ENCODE measurements around the gene NTN3.

Gene NTN3

GRCh38 chr16:2486645-2487516 lies 15.8 kb downstream of the NTN3 start:
- Mint-ChIP-seq H3K36me3 (ENCODE audit: low read depth) (no peaks in the 10 kb centered on the region), H3K9me3 (no peaks in the 10 kb centered on the region), H3K4me3 (peak overlapping the region; percentile 60), H3K27ac (peak overlapping the region; percentile 77), H3K4me1 (ENCODE audit: low read depth) (peaks cover 22% of the 10 kb centered on the region), H3K27me3 (no peaks in the 10 kb centered on the region)

GRCh38 chr16:2487517-2487842 lies 16.4 kb downstream of the NTN3 start:
- H3K4me3 Mint-ChIP-seq, result peak overlapping the region; percentile 60
- peaks cover 22% of the 10 kb centered on the region for H3K4me1 Mint-ChIP-seq (ENCODE audit: low read depth)
- H3K27me3 Mint-ChIP-seq, result no peaks in the 10 kb centered on the region
- peak overlapping the region; percentile 77 for H3K27ac Mint-ChIP-seq
- H3K9me3 Mint-ChIP-seq, result no peaks in the 10 kb centered on the region
- no peaks in the 10 kb centered on the region for H3K36me3 Mint-ChIP-seq (ENCODE audit: low read depth)

DNA sequence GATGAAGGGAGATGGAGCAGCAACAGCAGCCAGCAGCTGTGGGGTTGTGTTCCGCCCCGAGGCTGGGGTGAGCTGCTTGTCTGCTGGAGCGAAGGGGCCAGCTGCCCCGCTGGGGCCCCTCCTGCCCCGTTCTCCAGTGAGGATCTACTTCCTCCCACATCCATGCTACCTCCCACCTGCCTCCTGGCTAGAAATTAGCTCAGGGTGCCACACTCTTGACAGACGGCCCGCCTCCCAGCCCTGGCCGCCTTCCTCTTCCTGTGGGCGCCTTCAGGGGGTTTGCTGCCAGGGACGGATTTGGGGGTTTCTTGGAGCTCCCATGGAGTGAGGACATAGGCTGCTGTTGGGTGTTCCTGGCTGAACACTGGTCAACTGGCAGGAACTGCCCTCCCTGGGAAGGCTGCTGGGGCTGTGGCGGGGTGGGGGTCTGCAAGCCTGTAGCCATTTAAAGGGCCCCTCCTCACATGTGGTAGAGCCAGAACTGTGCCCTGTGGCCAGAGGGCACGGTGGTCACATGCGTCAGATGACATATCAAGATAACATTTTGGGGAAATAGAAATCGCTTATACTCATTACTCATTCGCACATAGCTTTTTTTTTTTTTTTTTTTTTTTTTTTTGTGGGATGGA lies 16.9 kb downstream of the NTN3 start:
- Mint-ChIP-seq H3K4me1 (ENCODE audit: low read depth) (peaks cover 22% of the 10 kb centered on the region), H3K27me3 (no peaks in the 10 kb centered on the region), H3K9me3 (no peaks in the 10 kb centered on the region), H3K36me3 (ENCODE audit: low read depth) (no peaks in the 10 kb centered on the region), H3K4me3 (no peak overlapping the region), H3K27ac (no peak overlapping the region)

DNA sequence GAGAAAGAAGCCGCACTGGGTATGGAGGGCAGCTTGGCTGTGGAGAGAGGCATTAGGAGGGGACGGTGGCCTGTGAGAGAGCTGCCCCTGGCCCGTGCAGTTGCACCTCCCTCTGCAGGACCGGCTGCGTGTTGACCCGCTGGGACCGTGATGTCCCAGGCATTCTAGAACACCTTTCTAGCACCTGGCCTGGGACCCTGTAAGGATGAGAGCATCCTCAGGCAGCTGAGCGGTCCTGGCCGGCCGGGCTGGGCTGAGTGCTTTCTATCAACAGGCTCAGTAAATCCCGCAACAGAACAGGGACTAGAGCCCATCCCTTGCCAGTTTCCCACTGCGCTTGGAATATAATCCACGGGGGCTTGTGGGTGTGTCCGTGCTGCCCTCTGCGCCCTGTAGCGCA lies 18.5 kb downstream of the NTN3 start:
- Mint-ChIP-seq H3K9me3 (no peaks in the 10 kb centered on the region), H3K27ac (no peak overlapping the region), H3K36me3 (ENCODE audit: low read depth) (no peaks in the 10 kb centered on the region), H3K27me3 (no peaks in the 10 kb centered on the region), H3K4me1 (ENCODE audit: low read depth) (peaks cover 22% of the 10 kb centered on the region), H3K4me3 (no peak overlapping the region)

DNA sequence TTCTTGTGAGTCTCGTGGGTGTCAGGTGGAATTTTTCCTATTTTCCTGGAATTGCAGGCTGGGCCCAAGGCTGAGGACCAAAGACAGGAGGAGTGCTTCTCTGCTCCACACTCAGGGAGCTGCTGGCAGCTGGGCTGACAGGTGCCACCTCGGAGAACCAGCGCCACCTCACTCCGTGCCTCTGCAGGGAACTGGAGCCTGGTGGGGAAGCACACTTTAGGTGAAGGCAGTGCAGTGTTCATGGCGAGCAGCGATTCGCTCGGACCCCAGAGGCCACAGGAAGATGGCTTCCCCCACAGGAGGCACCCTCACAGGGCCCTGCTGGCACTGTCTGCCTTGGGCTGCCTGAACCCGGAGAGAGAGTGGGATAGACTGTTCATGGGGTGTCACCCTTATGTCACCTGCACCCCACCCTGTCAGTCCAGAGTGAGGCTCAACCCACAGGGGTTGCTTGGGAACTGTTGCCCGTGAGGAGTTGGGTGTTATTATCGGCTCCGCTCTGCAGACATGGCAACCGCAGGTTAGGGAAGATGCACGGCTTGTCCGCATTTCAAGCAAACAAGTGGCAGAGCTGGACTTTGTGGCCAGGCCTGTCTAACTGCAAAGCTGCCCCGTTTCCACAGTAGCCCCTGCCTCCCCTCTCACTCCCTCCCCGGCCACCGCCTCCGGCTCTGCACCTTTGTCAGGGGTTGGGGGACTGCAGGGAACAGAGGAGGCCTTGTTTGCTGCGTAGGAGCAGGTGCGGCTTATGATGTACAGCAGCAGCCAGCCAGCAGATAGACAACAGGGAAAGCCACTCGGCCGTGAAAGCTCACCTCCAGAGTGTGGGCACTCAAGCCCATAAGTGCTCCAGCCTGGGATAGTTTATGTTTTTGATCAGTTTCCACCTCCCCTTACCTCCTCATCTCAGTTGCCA lies 19.4 kb downstream of the NTN3 start:
- Mint-ChIP-seq H3K27me3 (no peaks in the 10 kb centered on the region), H3K9me3 (no peaks in the 10 kb centered on the region), H3K4me1 (ENCODE audit: low read depth) (peaks cover 22% of the 10 kb centered on the region), H3K27ac (no peak overlapping the region), H3K36me3 (ENCODE audit: low read depth) (no peaks in the 10 kb centered on the region), H3K4me3 (no peak overlapping the region)

- H3K27ac Mint-ChIP-seq, result no peak overlapping the region
- H3K4me1 Mint-ChIP-seq (ENCODE audit: low read depth), result peaks cover 10% of the 10 kb centered on the region
- no peaks in the 10 kb centered on the region for H3K27me3 Mint-ChIP-seq
- H3K36me3 Mint-ChIP-seq (ENCODE audit: low read depth), result peaks cover under 1% of the 10 kb centered on the region
- no peak overlapping the region for H3K4me3 Mint-ChIP-seq
- no peaks in the 10 kb centered on the region for H3K9me3 Mint-ChIP-seq
Measured at GRCh38 chr16:2492292-2492691, 21.2 kb downstream of the NTN3 start.

- Mint-ChIP-seq H3K36me3 (ENCODE audit: low read depth) (peaks cover 8% of the 10 kb centered on the region), H3K4me1 (ENCODE audit: low read depth) (no peaks in the 10 kb centered on the region), H3K27me3 (no peaks in the 10 kb centered on the region), H3K9me3 (no peaks in the 10 kb centered on the region), H3K4me3 (no peak overlapping the region), H3K27ac (no peak overlapping the region)
Measured at GRCh38 chr16:2493605-2494004, 22.5 kb downstream of the NTN3 start.

DNA sequence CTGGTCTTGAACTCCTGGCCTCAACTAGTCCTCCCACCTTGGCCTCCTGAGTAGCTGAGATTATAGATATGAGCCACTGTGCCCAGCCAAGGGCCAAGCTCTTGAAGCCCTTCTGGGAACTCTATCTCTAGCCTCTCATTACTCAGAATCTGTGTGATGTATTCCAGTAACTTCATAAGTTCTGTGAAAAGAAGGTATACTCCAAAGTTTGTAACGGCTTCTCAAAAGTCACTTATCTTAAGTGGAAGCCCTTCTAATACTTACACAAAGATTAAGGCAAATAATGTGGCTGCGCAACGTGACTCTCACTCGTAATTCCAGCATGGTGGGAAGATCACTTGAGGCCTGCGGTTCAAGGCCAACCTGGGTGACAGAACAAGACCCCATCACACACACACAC lies 23.5 kb downstream of the NTN3 start:
- Mint-ChIP-seq H3K4me1 (ENCODE audit: low read depth) (no peaks in the 10 kb centered on the region), H3K27me3 (no peaks in the 10 kb centered on the region), H3K27ac (no peak overlapping the region), H3K9me3 (no peaks in the 10 kb centered on the region), H3K36me3 (ENCODE audit: low read depth) (peaks cover 8% of the 10 kb centered on the region), H3K4me3 (no peak overlapping the region)

GRCh38 chr16:2495041-2495440 lies 23.9 kb downstream of the NTN3 start:
- Mint-ChIP-seq H3K9me3 (no peaks in the 10 kb centered on the region), H3K27me3 (no peaks in the 10 kb centered on the region), H3K36me3 (ENCODE audit: low read depth) (peaks cover 8% of the 10 kb centered on the region), H3K4me1 (ENCODE audit: low read depth) (no peaks in the 10 kb centered on the region), H3K4me3 (no peak overlapping the region), H3K27ac (no peak overlapping the region)

GRCh38 chr16:2496223-2497115 lies 25.4 kb downstream of the NTN3 start:
- Mint-ChIP-seq H3K4me3 (no peak overlapping the region), H3K27me3 (no peaks in the 10 kb centered on the region), H3K27ac (no peak overlapping the region), H3K9me3 (no peaks in the 10 kb centered on the region), H3K4me1 (ENCODE audit: low read depth) (no peaks in the 10 kb centered on the region), H3K36me3 (ENCODE audit: low read depth) (peaks cover 8% of the 10 kb centered on the region)

- H3K9me3 Mint-ChIP-seq, result no peaks in the 10 kb centered on the region
- no peak overlapping the region for H3K4me3 Mint-ChIP-seq
- H3K27ac Mint-ChIP-seq, result no peak overlapping the region
- no peaks in the 10 kb centered on the region for H3K27me3 Mint-ChIP-seq
- H3K4me1 Mint-ChIP-seq (ENCODE audit: low read depth), result no peaks in the 10 kb centered on the region
- H3K36me3 Mint-ChIP-seq (ENCODE audit: low read depth), result peaks cover 8% of the 10 kb centered on the region
Measured at GRCh38 chr16:2497116-2497630, 26.1 kb downstream of the NTN3 start.

- H3K9me3 Mint-ChIP-seq, result no peaks in the 10 kb centered on the region
- H3K4me1 Mint-ChIP-seq (ENCODE audit: low read depth), result no peaks in the 10 kb centered on the region
- H3K27ac Mint-ChIP-seq, result no peak overlapping the region
- no peak overlapping the region for H3K4me3 Mint-ChIP-seq
- no peaks in the 10 kb centered on the region for H3K27me3 Mint-ChIP-seq
- H3K36me3 Mint-ChIP-seq (ENCODE audit: low read depth), result peaks cover 8% of the 10 kb centered on the region
Measured at GRCh38 chr16:2497695-2498484, 26.8 kb downstream of the NTN3 start.

- Mint-ChIP-seq H3K9me3 (no peaks in the 10 kb centered on the region), H3K4me1 (ENCODE audit: low read depth) (no peaks in the 10 kb centered on the region), H3K27ac (no peak overlapping the region), H3K27me3 (no peaks in the 10 kb centered on the region), H3K36me3 (ENCODE audit: low read depth) (peaks cover 8% of the 10 kb centered on the region), H3K4me3 (no peak overlapping the region)
Measured at GRCh38 chr16:2498531-2499253, 27.6 kb downstream of the NTN3 start.
